ENCODE results near the gene ZNF780B.

Gene ZNF780B

DNA sequence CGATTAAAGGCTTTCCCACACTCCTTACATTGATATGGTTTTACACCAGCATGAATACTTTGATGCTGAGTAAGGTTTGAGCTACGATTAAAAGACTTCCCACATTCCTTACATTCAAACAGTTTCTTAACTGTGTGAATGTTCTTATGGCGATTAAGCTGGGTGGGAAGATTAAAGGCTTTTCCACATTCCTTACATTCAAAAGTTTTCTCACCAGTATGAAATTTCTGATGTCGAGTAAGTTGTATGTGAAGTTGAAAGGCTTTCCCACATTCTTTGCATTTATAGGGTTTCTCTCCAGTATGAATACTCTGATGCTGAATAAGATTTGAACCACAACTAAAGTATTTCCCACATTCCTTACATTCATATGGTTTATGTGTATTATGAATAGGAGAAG, 20.0 kb downstream of the ZNF780B start:
- no peak for DNase-seq

DNA sequence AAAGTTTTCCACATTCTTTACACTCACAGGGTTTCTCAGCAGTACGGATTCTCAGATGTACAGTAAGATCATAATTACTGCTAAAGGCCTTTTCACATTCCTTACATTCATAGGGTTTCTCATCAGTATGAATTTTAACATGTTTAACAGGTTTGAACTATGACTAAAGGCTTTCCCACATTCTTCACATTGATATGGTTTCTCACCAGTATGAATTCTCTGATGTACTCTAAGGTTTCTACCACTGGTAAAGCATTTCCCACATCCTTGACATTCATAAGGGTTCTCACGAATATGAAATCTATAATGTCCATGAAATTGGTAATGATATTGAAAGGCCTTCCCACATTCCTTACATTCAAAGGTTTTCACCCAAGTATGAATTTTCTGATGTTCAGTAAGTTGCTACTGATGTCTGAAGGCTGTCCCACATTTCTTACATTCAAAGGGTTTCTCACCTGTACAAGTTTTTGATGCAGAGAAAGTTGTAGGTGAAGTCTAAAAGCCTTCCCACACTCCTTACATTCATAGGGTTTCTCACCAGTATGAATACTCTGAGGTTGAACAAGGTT, 22.0 kb downstream of the ZNF780B start:
- DNase-seq, result no peak

DNA sequence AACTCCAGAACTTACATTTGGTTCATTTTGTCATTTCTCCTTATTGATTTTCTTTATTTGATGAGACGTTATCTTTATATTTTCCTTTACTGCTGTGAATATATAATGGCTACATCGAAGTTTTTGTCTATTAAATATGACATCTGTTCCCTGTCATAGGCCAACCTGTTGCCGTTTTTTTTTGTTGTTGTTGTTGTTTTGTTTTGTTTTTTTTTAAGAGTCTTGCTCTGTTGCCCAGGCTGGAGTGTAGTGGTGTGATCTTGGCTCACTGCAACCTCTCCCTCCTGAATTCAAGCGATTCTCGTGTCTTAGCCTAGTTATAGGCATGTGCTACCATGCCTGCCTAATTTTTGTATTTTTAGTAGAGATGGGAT, 29.4 kb downstream of the ZNF780B start:
- DNase-seq, result no peak

DNA sequence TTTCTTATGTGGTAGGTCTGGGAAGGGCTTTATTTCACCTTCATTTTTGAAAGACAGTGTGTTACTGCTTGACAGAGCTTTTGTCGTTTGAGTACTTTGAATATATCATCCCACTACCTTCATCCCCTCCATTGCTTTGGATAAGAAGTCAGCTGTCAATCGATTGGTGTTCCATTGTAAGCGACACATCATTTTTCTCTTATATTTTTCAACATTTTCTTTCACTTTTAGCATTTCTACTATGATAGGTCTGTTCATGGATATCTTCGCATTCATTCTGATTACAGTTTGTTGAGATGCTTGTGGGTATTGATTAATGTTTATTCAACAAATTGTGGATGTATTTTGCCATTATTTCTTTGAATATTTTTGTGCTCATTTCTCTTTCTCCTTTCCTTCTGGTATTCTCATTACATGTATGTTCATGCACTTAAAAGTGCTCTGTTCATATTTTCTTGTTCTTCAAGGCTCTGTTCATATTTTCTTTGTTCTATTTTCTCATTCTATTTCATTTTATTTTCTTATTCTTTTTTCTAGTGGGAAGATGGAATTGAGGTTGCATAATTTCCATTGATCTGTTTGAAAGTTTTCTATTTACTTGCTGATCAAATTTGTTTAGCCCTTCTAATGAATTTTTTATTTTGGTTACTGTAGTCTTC, 30.0 kb downstream of the ZNF780B start:
- DNase-seq, result no peak

DNA sequence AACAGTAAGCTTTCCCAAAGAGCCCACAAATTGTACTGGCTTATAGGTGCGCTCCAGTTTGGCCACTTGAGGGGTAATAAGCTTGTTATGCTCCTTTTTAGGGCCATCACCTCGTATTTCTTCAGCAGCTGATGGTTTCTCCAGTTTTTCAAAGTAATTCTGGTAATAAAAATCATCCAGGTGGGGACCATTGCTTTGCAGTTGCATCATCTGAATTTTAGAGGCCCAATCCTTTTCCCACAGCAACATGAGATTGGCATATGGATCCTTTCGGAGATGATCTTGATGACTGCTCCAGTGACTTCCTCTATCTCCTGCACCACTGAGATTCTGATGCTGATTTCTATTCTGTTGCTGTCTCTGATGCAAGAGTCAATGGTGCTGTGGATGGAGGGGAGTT, 32.1 kb downstream of the ZNF780B start:
- no peak for DNase-seq

DNA sequence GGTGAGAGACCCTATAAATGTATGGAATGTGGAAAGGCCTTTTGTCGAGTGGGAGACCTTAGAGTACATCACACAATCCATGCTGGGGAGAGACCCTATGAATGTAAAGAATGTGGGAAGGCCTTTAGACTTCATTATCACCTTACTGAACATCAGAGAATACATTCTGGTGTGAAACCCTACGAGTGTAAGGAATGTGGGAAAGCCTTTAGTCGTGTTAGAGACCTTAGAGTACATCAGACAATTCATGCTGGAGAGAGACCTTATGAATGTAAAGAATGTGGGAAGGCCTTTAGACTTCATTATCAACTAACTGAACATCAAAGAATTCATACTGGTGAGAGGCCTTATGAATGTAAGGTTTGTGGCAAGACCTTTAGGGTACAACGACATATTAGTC, 42.0 kb downstream of the ZNF780B start:
- DNase-seq, result no peak

DNA sequence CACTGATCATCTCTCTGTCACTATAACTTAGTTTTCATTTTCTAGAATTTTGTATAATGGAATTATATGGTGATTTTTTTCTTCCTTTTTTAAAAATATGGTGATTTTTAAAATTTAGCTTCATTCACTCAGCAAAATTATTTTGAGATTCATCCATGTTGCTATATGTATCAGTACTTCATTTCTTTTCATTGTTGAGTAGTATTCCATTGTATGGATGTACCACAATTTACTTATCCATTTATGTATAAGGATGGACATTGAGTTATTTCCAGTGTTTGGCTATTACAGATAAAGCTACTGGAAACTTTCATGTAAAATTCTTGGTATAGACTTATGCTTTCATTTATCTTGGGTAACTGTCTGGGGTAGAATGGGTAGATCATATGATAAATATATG, 46.4 kb downstream of the ZNF780B start:
- no peak for DNase-seq

DNA sequence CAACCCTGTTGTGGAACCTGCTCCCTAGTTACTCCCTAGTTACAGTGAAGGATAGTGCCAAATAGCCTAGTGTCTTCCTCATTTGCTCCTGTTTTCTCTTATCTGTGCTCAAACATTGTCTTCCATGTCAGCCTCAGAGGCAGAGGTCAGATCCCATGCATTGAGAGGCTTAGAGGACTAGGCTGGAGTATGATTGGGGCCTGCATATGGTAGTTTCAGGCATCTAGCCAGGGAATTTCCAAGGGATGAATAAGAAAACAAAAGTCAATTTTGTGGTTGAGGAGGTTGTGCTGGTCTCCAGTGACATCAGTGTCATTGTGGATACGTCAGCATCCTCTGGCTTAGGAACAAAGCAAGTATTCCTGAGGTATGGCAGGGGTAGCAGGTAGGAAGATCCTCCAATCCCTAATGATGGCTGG, 49.7 kb downstream of the ZNF780B start:
- peak in 1 of 2 experiments; percentile 46 for DNase-seq

DNA sequence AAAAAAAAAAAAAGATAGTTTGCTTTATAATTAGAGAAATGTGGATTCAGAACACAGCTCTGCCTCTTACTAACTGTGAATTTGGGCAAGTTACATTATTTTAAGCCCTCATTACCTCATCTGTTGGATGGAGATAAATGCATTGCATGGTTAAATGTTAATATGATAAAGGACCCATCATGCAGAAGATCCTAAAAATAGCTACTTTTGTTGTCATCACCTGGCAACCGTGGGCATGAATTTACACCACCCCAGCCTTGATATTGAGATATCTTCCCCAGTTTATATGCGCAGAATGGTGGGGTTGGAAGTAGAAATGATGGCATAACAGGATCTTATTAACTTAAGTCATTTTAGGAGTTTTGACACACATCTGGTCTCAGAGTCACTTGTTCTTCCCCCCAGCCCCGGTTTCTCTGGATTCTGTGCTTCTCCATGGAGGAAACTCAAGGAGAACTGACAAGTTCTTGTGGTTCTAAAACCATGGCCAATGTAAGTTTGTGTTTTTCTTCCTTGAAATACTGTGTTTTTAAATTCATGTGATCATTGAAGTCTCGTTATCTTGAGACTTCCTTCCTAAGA, 50.2 kb downstream of the ZNF780B start:
- DNase-seq, result no peak

DNA sequence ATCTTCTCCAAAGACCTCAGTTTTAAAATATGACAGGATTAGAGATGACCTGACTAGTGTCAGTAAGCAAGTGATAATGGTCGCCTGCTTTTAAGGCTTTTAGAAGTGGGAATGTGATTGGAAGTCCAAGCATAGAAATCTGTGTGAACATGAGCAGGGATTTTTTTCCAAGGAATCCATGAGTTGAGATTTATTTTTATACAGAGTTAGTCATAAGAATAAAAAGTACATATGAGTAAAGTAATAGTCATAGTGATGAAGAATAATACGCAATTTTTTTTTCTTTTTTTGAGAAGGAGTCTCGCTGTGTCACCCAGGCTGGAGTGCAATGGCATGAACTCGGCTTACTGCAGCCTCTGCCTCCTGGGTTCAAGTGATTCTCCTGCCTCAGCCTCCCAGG, 57.5 kb downstream of the ZNF780B start:
- DNase-seq, result no peak

DNA sequence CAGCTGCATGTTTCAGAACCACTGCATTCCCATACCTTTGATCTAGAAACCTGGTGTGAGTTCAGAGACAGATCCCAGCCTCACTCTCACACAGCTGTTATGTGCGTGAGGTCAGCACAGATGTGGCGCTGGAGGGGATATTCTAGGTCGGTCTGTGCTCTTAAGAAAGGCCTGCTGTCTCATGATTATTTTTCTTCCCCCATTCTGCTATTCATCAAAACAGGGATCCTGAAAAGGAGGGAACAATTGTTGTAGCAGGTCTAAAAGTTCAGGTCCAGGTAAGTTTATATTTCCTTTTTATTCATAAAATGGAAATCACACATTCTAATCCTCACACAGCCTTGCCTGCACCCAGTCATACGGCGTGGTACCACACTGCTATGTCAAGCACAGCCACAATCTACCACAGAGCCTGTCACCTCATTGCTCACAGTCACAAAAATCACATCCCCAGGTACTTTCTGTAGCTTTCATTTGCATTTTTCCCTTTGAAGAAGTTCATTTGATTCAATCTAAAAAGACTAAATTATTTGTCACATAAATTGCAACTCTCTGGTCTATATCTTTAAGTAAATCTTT, 58.3 kb downstream of the ZNF780B start:
- DNase-seq, result no peak

DNA sequence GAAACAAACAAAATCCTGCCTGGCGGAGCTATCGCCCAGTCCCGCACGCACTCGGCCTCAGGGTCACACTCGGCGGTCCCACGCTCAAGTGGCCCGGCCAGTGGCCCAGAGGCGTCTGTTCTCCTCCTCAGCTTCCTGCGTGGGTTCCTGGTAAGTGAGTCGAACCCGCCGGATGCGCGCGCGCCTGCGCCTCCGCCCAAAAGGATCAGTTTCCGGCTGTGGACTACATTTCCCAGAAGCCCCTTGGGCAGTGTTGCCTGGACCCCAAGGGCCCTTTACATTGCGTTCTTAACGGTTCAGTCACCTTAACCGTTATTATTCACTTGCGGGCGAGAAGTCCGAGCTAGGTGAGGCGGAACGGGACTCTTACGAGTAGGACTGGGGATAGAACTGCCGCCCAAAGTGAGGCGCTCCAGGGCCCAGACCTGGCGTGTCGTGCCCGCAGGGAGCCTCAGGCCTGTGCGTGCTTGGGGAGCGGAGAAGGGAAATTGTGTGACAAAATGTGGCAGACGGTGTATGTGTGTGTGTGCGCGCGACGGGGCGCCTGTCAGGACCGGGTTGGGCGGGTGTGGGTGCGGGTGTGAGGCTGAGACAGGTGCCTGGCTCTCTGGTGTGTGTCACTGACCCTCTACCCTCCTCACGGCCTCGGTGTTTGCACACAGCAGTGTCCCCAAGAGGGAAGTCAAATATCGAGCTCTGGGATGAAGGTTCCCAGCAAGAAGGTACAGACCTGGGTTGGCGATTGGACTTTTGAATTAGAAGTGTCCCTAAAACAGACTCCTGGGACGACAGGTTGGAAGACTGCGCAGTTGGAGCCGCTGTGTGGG, 59.0 kb downstream of the ZNF780B start, which contains the start of gene ZNF546:
ZNF546 (plus strand) TSS at position 250 of the 827 bp plus-strand sequence. CDS start 1,267 bp downstream, outside the sequence.
- peak; percentile 72 to 82 for DNase-seq

DNA sequence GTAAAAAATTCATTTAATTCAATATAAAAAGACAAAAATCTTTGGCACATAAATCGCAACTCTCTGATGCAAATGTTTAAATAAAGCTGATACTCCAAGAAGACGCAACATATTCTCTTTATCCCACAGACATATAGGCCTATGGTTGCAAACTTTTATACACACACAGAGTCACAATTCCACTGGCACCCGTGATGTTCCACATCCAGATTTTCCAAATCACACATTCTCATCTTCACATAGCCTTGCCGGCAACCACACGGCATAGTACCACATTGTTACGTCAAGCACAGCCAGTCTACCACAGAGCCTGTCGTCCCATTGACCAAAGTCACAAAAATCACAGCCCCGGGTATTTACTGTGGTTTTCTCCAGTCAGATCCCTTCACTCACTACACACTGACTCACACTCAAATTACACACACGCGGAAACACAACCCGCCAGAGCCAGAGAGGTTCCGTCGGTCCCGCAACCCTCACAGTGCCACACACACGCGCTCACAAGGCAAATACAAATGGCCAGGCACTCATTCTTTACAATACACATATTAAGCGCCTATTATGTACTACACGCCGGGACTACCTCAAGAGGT, 59.7 kb downstream of the ZNF780B start:
- peak in 1 of 2 experiments; percentile 41 for DNase-seq

DNA sequence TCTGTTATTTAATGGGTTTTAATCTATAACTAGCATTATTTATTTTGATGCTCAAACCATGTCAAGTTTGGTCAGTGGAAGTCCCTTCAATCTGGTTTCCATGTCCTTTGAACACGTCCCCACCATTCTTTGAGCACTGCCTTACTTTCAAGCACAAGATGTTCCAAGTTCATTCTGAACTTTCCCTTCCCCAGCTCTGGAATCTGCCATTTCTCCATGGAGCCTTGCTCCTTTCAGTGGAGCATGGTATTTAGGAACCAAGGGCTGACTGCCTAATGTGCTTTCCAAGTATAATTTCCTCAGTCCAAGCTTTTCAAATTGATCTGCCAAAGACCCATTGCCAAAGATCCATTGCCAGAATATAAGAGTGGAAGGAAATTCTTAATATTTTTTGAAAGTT, 60.2 kb downstream of the ZNF780B start:
- DNase-seq, result no peak

DNA sequence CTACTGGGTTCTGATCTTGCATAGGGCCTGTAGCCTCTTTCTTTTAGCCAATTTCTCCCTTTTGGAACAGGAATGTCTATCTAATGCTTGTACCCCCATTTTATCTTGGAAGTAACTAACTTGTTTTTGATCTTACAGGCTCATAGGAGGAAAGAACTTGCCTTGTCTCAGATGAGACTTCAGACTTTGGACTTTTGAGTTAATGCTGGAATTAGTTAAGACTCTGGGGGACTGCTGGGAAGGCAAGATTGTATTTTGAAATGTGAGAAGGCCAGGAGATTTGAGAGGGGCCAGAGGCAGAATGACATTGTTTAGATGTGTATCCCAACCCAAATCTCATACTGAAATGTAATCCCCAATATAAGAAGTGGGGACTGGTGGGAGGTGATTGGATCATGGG, 61.7 kb downstream of the ZNF780B start:
- no peak for DNase-seq

DNA sequence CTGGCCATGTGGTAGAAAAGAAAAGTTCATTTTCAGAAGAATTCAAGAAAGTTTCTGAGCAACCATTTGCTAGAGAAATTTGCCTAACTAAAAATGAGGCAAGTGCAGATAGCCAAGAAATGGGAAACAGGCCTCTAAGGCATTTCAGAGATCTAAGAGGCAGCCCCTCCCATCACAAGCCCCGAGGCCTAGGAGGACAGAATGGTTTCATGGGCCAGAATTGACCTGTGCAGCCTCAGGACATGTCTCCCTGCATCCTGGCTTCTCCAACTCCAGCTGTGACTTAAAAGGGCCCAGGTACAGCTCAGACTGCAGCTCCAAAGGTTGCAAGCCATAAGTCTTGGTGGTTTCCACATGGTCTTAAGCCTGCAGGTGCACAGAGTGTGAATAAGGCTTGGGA, 62.4 kb downstream of the ZNF780B start:
- DNase-seq, result no peak

DNA sequence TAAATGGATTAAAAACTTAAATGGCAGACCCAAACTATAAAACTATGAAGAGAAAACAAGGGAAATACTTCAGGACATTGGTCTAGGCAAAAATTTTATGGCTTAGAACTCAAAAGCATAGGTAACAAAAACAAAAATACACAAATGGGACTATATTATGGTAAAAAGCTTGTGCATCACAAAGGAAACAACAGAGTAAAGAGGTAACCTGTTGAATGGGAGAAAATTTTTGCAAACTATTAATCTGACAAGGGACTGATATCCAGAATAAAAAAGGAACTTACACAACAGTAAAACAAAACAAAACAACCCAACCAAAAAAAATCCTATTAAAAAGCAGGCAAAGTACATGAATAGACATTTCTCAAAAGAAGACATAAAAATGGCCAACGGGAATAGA, 68.4 kb downstream of the ZNF780B start:
- no peak for DNase-seq

DNA sequence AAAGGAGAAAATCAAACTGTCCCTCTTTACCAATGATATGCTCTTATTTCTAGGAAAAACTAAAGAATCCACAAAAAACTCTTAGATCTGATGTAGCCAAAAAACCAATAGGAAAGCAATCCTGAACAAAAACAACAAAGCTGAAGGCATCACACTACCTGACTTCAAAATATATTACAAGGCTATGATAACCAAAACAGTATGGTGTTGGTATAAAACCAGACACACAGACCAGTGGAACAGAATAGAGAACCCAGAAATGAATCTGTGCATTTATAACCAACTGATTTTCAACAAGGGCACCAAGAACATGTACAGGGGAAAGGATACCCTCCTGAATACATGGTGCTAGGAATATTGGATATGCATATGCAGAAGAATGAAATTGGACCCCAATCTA, 68.9 kb downstream of the ZNF780B start:
- no peak for DNase-seq

DNA sequence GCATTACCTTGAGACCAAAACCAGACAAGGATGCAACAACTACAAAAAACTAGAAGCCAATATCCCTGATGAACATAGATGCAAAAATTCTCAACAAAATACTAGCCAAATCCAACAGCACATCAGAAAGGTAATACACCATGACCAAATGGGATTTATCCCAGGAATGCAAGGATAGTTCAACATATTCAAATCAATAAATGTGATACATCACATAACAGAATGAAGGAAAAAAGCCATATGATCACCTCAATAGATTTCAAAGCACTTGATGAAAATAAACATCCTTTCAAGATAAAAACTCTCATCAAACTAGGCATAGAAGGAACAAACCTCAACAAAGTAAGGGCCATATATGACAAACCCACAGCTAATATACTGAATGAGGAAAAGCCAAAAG, 69.4 kb downstream of the ZNF780B start:
- DNase-seq, result no peak

DNA sequence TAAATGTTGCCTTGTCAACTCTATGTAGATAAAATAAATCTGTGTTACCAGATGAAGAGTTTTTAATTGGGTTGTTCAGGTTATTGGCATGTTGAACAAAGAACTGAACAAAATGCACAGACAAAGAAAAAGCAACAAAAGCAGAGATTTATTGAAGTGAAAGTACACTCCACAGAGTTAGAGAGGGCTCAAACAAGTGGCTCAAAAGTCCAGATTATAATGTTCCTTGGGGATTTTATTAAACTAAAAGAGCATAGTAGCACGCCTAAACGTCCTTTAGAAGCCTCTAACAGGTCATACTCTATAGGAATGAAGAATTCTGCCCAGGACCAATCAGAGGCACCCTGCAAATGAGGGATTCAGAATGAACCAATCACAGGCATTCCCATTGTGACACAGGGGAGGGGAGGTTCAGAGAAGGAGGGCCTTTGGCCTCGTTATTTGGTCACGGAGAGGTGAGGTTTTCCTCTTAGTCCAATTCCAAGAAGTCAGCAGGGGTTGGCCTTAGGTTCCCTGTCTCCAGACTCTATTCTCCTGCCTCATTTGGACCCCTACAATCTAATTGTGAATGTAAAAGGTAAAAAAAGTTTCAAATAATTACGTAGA, 72.2 kb downstream of the ZNF780B start:
- DNase-seq, result no peak

DNA sequence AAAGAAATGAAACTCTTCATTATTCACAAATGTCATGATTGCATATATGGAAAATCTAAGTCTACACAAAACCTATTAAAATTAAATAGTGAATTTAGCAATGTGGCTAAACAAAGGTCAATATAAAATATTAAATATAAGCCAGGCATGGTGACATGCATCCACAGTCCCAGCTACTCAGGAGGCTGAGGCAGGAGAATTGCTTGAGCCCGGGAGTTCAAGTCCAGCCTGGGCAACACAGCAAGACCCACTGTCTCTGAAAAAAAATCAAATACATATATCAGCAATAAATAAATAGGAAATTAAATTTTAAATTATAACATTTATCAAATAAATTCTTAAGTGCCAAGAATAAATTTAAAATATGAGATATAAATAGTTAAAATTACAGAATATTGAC, 73.1 kb downstream of the ZNF780B start:
- DNase-seq, result no peak

Data from SW 1271 (cell line).